Stimulated activated naive CD8-positive, alpha-beta T cell treated with anti-CD3 and anti-CD28 coated beads, Interleukin-15, Interleukin-2, amounts not matched to agents 100 ng/mL and 50 ng/mL, for 24 hours (primary cell): ENCODE measurements around the gene LRRC42.
"Not testable (repeated sequence)": the region's sequence is repeated elsewhere in the genome, so short reads cannot be mapped to it uniquely, and the experiment has no call there.

Experiments used
- H3K27ac Mint-ChIP-seq: one replicate; pipeline ENCODE4 v1.8.0; 2021; ENCODE audit warnings: mild to moderate bottlenecking, mixed read lengths
- H3K27me3 Mint-ChIP-seq: one replicate; pipeline ENCODE4 v1.8.0; 2021; ENCODE audit warnings: mixed read lengths
- H3K36me3 Mint-ChIP-seq: one replicate; pipeline ENCODE4 v1.8.0; 2021; ENCODE audit warnings: low read depth, mixed read lengths
- H3K4me1 Mint-ChIP-seq: one replicate; pipeline ENCODE4 v1.8.0; 2021; ENCODE audit warnings: low read depth, mixed read lengths
- H3K4me3 Mint-ChIP-seq: one replicate; pipeline ENCODE4 v1.8.0; 2021; ENCODE audit warnings: mild to moderate bottlenecking, mixed read lengths
- H3K9me3 Mint-ChIP-seq: one replicate; pipeline ENCODE4 v1.8.0; 2021; ENCODE audit warnings: mixed read lengths

The LRRC42 gene

DNA sequence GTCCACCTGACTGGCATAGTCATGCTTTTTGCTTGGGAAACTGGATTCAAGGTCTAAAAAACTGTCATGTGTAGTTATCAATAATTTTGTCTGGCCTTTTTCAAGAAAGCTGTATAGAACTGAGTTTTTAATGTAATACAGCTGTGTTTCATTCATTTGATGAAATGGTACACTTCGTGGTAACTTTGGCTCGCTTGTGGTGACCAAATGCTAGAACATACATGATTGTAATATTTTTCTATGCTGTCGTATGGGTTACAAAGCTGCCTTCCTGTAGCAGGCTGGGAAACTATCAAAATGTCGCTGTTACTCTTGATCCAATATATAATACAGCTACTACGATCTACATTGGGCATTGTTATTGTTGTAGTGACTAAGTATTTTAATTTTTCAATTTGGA, 2.1 kb downstream of the LRRC42 start:
- Mint-ChIP-seq H3K36me3 (peaks cover 26% of the 10 kb centered on the region), H3K9me3 (no peaks in the 10 kb centered on the region), H3K4me3 (peak overlapping the region; percentile 69), H3K4me1 (peaks cover 39% of the 10 kb centered on the region), H3K27ac (no peak overlapping the region), H3K27me3 (no peaks in the 10 kb centered on the region)

DNA sequence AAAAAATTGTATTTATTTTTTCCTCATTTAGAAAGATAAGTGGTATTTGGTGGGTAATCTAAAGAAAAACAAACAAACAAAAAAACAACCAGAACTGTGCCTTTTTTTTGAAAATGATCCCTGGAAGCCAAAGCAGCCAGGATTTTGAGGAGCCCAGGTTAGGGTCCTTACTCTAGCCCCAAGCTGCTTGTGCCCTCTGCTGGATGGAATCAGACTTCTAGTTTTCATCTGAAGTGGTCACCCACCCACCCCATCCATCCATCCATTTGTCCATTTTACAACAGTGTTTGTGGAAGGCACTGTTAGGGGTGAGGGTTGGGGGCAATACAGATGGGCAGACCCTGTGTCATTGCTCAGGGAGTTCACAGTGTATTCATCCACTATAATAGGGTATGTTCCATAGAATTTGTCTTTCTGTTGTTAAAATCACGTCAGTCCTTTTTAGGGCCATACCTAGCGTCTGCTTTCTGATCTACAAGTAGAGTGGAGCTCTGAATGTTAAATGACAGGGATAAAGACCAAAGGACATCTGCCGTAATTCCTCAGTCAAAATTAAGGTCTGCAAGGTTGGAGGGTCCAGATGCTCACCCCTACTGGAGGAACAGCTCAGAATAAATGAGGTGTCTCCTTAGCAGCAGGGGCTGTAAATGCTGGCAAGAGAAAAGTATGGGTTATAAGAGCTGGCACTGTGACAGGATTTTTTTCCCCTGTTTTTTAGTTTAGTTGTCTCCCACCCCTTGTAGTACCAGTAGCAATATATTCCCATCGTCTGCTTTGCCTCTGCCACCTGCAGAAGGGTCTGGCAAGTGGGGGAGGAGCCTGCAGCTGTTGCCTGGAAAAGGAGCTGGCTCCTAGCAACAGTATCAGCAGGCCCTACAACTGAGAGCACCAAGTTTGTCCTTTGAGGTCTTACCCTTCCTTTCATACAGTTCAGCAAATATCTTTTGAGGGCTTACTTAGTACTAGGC, 3.2 kb downstream of the LRRC42 start:
- H3K27ac Mint-ChIP-seq = no peak overlapping the region
- H3K36me3 Mint-ChIP-seq = peaks cover 26% of the 10 kb centered on the region
- peaks cover 31% of the 10 kb centered on the region for H3K4me1 Mint-ChIP-seq
- no peak overlapping the region for H3K4me3 Mint-ChIP-seq
- no peaks in the 10 kb centered on the region for H3K9me3 Mint-ChIP-seq
- H3K27me3 Mint-ChIP-seq = no peaks in the 10 kb centered on the region

DNA sequence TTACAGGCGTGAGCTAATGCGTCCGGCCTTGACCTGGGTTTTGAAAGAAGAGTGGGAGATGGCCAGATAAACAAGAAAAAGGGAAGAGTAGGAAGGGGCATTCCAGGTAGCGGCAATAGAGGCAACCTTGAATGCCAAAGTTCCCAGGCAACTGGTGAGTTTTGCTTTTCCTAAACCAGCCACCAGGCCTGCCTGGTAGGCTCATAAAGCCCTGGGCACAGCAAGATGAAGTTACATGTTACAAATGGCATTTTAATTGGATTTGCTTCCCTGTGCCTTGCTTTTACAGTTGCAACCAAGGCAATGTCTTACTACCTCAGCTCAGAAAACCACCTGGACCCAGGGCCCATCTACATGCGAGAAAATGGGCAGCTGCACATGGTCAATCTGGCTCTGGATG, 5.5 kb downstream of the LRRC42 start:
- Mint-ChIP-seq H3K36me3 (peaks cover 25% of the 10 kb centered on the region), H3K27ac (no peak overlapping the region), H3K27me3 (no peaks in the 10 kb centered on the region), H3K9me3 (no peaks in the 10 kb centered on the region), H3K4me3 (no peak overlapping the region), H3K4me1 (peaks cover 20% of the 10 kb centered on the region)

DNA sequence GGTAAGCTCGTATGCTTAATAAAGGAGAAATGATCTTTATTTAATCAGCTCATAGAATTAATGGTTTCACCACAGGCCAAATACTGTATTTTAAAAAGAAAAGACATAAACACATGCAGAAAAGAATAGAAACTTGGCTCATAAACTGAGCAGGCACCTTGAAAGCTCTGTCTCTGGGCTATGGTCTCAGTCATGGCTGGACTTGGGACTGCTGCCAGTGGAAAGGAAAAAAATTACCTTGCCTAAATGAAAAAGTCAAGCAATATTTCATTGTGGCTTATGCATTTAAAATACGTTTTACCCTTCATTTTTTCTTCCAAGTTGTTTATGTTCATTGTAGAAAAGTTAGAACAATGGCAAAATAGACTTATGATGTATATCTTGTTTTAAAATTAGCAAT, 8.0 kb downstream of the LRRC42 start:
- Mint-ChIP-seq H3K36me3 (peaks cover 37% of the 10 kb centered on the region), H3K4me1 (no peaks in the 10 kb centered on the region), H3K27ac (no peak overlapping the region), H3K9me3 (no peaks in the 10 kb centered on the region), H3K4me3 (no peak overlapping the region), H3K27me3 (no peaks in the 10 kb centered on the region)

DNA sequence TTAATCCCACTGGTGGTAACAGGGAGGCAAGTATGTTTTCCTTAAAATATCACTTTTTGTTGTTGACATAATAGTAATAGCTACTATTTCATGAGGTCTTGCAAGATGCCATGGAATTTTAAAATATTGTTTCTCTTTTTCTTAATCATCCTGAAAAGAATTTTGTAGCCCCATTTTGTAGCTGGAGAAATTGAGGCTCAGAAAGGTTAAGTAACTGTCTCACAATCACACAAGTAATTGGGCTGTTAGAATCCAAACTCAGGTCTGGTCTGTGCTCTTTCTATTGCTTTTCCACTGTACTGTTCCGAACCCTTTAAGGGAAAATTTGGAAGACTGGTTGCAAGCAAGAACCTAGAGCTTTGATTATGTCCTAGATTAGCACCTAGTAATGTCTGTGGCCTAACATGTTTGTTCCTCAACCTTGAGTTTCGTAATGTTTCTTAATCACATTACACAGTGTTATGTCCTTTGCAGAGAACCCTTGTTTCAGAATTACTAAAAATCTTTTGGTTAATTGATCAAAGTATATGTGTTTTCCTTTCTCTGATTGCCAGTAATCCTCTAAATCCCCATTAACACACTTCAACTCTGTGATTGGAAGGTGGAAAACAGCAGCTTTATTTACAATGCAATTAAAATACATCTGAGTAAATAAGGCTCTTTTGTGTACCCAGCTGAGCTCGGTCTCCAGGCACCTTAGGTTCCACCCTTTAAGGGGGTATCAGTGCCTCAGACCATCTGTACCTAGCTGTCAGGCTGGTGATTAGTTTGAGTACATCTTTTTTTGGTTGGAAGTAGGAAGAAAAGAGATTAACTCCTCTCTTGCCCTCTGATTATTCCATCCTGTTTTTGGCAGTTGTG, 10.4 kb downstream of the LRRC42 start:
- no peak overlapping the region for H3K4me3 Mint-ChIP-seq
- H3K27me3 Mint-ChIP-seq = no peaks in the 10 kb centered on the region
- no peaks in the 10 kb centered on the region for H3K9me3 Mint-ChIP-seq
- H3K27ac Mint-ChIP-seq = no peak overlapping the region
- peaks cover 46% of the 10 kb centered on the region for H3K36me3 Mint-ChIP-seq
- H3K4me1 Mint-ChIP-seq = no peaks in the 10 kb centered on the region

DNA sequence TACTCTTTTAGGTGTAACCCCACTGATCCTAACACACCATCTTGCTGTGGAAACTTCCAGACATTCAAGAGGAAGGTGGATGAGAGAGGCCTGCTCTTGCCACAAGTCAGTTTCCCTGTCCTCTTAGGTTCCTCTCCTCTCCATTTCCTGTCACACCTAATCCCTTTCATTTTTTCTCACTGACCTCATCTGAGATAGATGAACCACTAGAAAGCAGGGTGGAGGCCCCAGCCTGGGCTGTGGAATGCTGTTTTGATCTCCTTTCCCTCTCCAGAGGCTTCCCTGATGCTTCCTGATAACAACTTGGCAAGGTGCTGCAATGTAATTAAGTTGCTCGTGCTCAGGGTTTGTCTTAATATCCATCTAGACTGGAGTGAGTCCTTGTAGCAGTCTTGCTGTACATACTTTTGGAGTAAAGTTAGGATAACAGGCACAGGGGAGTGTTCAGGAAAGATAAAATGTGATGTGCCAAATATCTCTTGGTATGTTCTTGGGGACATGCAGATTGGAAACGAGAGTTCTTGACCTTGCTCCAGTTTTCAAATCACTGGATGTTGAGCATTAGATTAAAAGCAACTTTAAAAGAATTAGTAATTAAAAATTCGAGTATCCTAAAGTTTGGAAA, 11.2 kb downstream of the LRRC42 start:
- no peaks in the 10 kb centered on the region for H3K27me3 Mint-ChIP-seq
- H3K27ac Mint-ChIP-seq = peak overlapping the region; percentile 48
- peaks cover 50% of the 10 kb centered on the region for H3K36me3 Mint-ChIP-seq
- H3K4me1 Mint-ChIP-seq = no peaks in the 10 kb centered on the region
- no peak overlapping the region for H3K4me3 Mint-ChIP-seq
- H3K9me3 Mint-ChIP-seq = no peaks in the 10 kb centered on the region

DNA sequence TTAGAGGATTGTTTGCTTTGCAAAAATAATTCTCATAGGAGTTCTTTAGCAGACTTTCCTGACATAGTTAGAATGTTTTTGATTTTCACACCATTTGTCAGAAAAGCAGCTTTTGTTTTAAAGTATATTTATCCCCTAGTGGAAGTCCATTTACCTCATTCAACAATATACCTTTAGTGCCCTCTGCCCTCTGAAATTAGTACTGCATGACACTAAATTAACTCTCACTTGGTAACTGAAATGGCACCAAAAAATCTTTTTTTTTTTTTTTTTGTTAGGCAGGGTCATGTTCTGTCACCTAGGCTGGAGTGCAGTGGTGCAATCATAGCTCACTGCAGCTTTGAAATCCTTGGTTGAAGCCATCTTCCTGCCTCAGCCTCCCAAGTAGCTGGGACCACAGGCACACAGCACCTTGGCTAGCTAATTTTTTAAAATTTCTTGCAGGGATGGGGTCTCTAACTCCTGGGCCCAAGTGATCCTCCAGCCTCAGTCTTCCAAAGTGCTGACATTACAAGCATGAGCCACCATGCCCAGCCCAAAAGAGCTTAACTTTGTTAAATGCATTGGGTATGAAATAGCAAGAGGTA, 13.6 kb downstream of the LRRC42 start:
- Mint-ChIP-seq H3K36me3 (peaks cover 49% of the 10 kb centered on the region), H3K4me1 (no peaks in the 10 kb centered on the region), H3K4me3 (no peak overlapping the region), H3K27ac (no peak overlapping the region), H3K9me3 (no peaks in the 10 kb centered on the region), H3K27me3 (no peaks in the 10 kb centered on the region)

DNA sequence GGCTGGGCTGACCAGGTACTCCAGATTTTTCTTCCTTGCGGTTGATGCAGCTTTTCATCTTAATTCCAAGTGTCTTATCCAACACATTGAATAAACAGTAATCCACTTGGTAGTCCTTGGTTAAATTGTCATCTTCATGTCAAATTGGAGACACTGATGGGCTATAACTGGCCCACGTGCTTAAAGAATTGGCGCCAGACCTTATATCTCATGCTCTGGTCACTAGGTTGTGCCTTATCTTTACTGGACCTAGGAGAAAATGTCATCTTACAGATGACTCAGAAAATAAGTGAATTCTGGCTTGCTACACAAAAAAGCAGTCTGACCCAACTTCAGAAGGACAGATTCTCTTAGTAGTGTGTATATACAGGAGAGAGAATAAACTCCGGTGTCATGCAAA, 16.2 kb downstream of the LRRC42 start:
- H3K36me3 Mint-ChIP-seq = peaks cover 54% of the 10 kb centered on the region
- no peaks in the 10 kb centered on the region for H3K27me3 Mint-ChIP-seq
- H3K4me3 Mint-ChIP-seq = no peak overlapping the region
- no peaks in the 10 kb centered on the region for H3K9me3 Mint-ChIP-seq
- no peaks in the 10 kb centered on the region for H3K4me1 Mint-ChIP-seq
- no peak overlapping the region for H3K27ac Mint-ChIP-seq

DNA sequence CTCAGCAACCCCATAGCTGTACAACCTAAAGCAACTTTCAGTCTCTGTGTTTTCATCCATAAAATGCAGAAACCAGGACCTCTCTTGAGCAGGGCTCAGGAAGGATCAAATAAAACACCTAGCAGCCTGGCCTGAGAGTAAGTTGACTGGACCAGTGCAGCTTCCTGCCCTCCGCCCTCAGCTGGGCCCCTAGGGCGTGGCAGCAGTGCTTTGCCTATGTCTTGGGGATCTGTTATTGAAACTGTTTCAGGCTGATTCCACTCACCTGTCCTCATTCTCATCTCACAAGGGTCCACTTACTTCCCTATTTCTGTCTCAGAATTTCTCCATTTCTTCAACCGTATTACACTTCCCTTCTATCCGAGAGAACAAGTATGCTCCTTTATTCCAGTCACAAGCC, 17.3 kb downstream of the LRRC42 start:
- Mint-ChIP-seq H3K9me3 (no peaks in the 10 kb centered on the region), H3K27me3 (no peaks in the 10 kb centered on the region), H3K36me3 (peaks cover 58% of the 10 kb centered on the region), H3K27ac (no peak overlapping the region), H3K4me1 (no peaks in the 10 kb centered on the region), H3K4me3 (no peak overlapping the region)

DNA sequence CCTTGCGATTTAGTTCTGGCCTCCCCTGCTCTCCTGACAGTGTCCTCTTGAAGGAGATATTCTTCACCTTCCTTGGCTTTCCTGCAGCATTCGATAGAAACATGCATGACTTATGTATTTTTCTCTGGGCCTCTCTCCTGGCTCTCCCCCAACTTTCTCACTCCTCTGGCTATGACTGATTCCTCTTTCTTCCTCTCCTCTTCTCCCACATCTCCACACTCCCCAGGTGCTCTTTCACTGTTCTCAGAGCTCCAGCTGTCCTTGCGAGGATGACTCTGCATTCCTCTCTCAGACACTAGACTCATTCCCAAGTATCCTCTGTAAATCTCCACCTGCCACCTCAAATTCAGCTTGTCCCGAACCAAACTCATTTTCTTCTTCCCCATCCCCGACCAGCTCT, 18.0 kb downstream of the LRRC42 start:
- H3K4me3 Mint-ChIP-seq = no peak overlapping the region

DNA sequence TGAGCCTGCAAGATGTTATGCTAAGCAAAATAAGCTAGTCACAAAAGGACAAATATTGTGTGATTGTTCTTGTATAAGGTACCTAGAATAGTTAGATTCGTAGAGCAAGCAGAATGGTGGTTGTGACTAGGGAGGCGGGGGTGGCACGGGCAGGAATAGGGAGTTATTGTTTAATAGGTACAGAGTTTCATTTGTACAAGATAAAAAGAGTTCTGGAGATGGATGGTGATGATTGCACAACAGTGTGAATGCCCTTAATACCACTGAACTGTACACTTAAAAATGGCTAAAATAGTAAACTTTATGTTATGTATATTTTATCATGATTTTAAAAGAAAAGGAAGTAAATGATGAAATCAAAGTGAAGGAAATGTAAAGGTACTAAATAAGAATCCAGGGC, 20.6 kb downstream of the LRRC42 start:
- Mint-ChIP-seq H3K9me3 (no peaks in the 10 kb centered on the region), H3K4me1 (no peaks in the 10 kb centered on the region), H3K27ac (no peak overlapping the region), H3K4me3 (no peak overlapping the region), H3K27me3 (no peaks in the 10 kb centered on the region), H3K36me3 (peaks cover 66% of the 10 kb centered on the region)

More for the DNA sequence above, 18.0 kb downstream of the LRRC42 start:
- Mint-ChIP-seq H3K9me3 (no peaks in the 10 kb centered on the region), H3K27ac (peak overlapping the region; percentile 1), H3K4me1 (no peaks in the 10 kb centered on the region), H3K27me3 (no peaks in the 10 kb centered on the region), H3K36me3 (peaks cover 62% of the 10 kb centered on the region)

DNA sequence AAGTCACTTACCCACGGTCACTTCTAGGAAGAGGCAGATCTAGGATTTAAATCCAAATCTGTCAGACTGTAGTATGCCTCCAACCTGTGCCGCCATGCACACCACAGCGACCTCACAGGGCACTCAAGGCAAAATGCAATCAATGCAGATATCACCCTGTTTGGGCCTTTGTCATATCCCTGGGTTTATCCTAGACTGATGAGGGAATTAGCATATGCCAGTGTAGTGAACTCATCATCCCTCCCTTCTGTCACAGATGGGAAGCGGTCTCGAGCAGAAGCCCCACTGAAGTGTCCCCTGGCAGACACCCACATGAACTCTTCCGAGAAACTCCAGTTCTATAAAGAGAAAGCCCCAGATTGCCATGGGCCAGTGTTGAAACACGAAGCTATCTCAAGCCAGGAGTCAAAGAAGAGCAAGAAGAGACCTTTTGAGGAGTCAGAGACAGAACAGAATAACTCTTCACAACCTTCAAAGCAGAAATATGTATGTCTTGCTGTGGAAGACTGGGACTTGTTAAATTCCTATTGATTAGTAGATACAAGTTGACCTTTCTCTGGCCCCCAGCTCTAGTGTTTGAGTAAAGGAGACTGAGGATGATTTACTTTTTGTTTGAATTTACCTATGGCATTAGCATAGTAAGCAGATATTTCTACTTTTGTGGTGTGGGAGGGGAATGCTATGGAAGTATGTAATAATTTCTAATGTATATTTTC, 21.4 kb downstream of the LRRC42 start:
- Mint-ChIP-seq H3K4me1 (no peaks in the 10 kb centered on the region), H3K4me3 (no peak overlapping the region), H3K27me3 (no peaks in the 10 kb centered on the region), H3K9me3 (no peaks in the 10 kb centered on the region), H3K27ac (no peak overlapping the region), H3K36me3 (peaks cover 62% of the 10 kb centered on the region)

DNA sequence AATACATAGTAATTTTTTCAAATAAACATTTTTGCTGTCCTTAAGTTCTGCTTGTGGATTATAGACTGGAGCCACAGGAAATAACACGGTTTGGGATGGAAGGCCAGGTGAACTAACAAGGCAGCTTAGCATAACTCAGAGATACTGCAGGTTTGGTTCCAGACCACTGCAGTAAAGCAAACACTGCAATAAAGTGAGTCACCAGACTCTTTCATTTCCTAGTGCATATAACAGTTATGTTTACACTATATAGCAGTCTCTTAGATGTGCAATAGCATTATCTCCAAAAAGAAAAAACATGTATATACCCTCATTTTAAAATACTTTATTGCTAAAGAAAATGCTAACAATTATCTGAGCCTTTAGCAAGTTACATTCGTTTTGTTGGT, 22.0 kb downstream of the LRRC42 start:
- H3K36me3 Mint-ChIP-seq = peaks cover 62% of the 10 kb centered on the region
- H3K4me1 Mint-ChIP-seq = no peaks in the 10 kb centered on the region
- no peak overlapping the region for H3K27ac Mint-ChIP-seq
- no peak overlapping the region for H3K4me3 Mint-ChIP-seq
- no peaks in the 10 kb centered on the region for H3K9me3 Mint-ChIP-seq
- no peaks in the 10 kb centered on the region for H3K27me3 Mint-ChIP-seq

DNA sequence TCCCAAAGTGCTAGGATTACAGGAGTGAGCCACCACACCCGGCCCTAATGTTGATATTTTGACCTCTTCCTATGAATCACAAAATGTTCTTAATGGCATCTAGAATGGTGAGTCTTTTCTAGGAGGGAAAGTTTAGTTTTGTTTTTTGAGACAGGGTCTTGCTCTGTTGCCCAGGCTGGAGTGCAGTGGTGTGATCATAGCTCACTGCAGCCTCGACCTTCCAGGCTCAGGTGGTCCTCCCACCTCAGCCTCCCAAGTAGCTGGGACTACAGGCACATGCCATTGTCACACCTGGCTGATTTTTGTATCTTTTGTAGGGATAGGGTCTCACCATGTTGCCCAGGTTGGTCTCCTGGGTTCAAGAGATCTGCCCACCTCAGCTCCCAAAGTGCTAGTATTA, 23.2 kb downstream of the LRRC42 start:
- not testable (repeated sequence) for H3K9me3 Mint-ChIP-seq, H3K27me3 Mint-ChIP-seq
- peaks cover 59% of the 10 kb centered on the region for H3K36me3 Mint-ChIP-seq

More for the DNA sequence above, 23.2 kb downstream of the LRRC42 start:
- H3K4me1 Mint-ChIP-seq, H3K4me3 Mint-ChIP-seq, H3K27ac Mint-ChIP-seq: not testable (repeated sequence)
